HepG2 (cell line): ENCODE results near the gene STC2. TPM values are rescaled to one million over a fixed set of nuclear protein-coding genes. Genes with fewer than 3 reads are reported as not detected.

Experiments used
- ATAC-seq: fragments of 200-7000 bp; cut with Tn5 transposase; 3 replicates; pipeline ENCODE4 v1.9.1; 2020; ENCODE audit warnings: mild to moderate bottlenecking, moderate library complexity
- BruUV-seq: library from RNA; stranded (reverse); fragments of 400-500 nt; replicated peaks from 2 replicates; lab custom pipeline; 2021; lab: Mats Ljungman, UMichigan
- CTCF ChIA-PET: fragments of 300-600 bp; formaldehyde crosslinking; extraction: SDS; loops from one replicate; lab custom pipeline; 2021; ENCODE audit warnings: low total read pairs, inconsistent platforms, low intra/inter-chr PET ratio; lab: Yijun Ruan, JAX
- POLR2A ChIA-PET: fragments of 350-600 bp; sonication (Branson Sonifier 250); formaldehyde crosslinking; loops from one replicate; lab custom pipeline; 2020; ENCODE audit warnings: antibody characterized with exemption, inconsistent platforms; lab: Yijun Ruan, JAX
- DNase-seq: peaks from one replicate; pipeline ENCODE4 v3.0.0-alpha.2; 2015; ENCODE audit warnings: low spot score
- FAIRE-seq: peaks from 3 replicates; lab custom pipeline; 2011; peaks lifted over from hg19 to GRCh38; lab: Jason Lieb, UNC
- H2AFZ ChIP-seq: one replicate; pipeline ENCODE4 v1.6.1; 2011; ENCODE audit warnings: low read length, inconsistent platforms
- H3K27ac ChIP-seq: fragments of 300-600 bp; 3 replicates; pipeline ENCODE4 v1.8.0; 2011; ENCODE audit warnings: mixed run types, mild to moderate bottlenecking, mixed read lengths, low read length, inconsistent platforms; ENCODE audit not compliant: insufficient read depth; ENCODE audit errors: extremely low read length
- H3K27me3 ChIP-seq, 2 experiments: fragments of 200-600 bp in 1 of 2; 2 replicates in 1 of 2; 3 replicates in 1 of 2; pipeline versions ENCODE4 v1.6.0 to v1.8.0; 2011; ENCODE audit warnings: low read length in 2 of 2, mild to moderate bottlenecking in 2 of 2, moderate library complexity in 2 of 2, inconsistent platforms in 1 of 2; ENCODE audit not compliant: insufficient read depth in 2 of 2, control insufficient read depth in 1 of 2
- H3K36me3 ChIP-seq, 2 experiments: fragments of 200-600 bp in 1 of 2; replicated peaks in 1 of 2; 2 replicates in 1 of 2; 3 replicates in 1 of 2; pipeline versions ENCODE4 v1.5.1 to v1.8.0; 2011; ENCODE audit warnings: low read length in 2 of 2, inconsistent platforms in 1 of 2; ENCODE audit not compliant: insufficient read depth in 2 of 2, control insufficient read depth in 1 of 2
- H3K4me1 ChIP-seq: 2 replicates; pipeline ENCODE4 v1.5.1; 2012; ENCODE audit warnings: low read length, inconsistent platforms; ENCODE audit not compliant: insufficient read depth
- H3K4me2 ChIP-seq: 2 replicates; pipeline ENCODE4 v1.6.0; 2011; ENCODE audit warnings: low read depth, low read length, inconsistent platforms
- H3K4me3 ChIP-seq, 3 experiments: fragments of 200-600 bp in 1 of 3; sonication (generic), shearing (Covaris generic) in 1 of 3; replicated peaks in 1 of 3; 2 replicates each; pipeline ENCODE4 v1.5.1; 2011 to 2016; ENCODE audit warnings: low read length in 3 of 3, inconsistent platforms in 2 of 3, low read depth in 2 of 3, mild to moderate bottlenecking in 2 of 3, control low read depth in 1 of 3, mixed read lengths in 1 of 3; ENCODE audit not compliant: insufficient read depth in 1 of 3
- H3K79me2 ChIP-seq: one replicate; pipeline ENCODE4 v1.6.1; 2011; ENCODE audit warnings: low read length, inconsistent platforms; ENCODE audit not compliant: insufficient read depth
- H3K9ac ChIP-seq: 2 replicates; pipeline ENCODE4 v1.6.0; 2011; ENCODE audit warnings: mild to moderate bottlenecking, low read depth, low read length, inconsistent platforms; ENCODE audit not compliant: insufficient read depth
- H3K9me3 ChIP-seq: 2 replicates; pipeline ENCODE4 v1.5.1; 2012; ENCODE audit warnings: mild to moderate bottlenecking, low read length
- H4K20me1 ChIP-seq: 2 replicates; pipeline ENCODE4 v1.6.0; 2011; ENCODE audit warnings: inconsistent platforms, mild to moderate bottlenecking, low read length, moderate library complexity; ENCODE audit not compliant: insufficient read depth
- CBFB ChIP-seq: sonication (generic); formaldehyde crosslinking; IDR thresholded peaks from 2 replicates; pipeline ENCODE4 v1.4.0; 2020; ENCODE audit warnings: missing genetic modification reagents
- CREB1 ChIP-seq, 2 experiments: fragments of 450-650 bp in 1 of 2; IDR thresholded peaks; 2 replicates each; pipeline ENCODE4 v1.6.1; 2016 to 2017; ENCODE audit warnings: control low read depth in 1 of 2, mild to moderate bottlenecking in 1 of 2, missing compliant biosample characterization in 1 of 2, missing genetic modification characterization in 1 of 2
- HNF1A ChIP-seq, 2 experiments: sonication (generic) in 1 of 2; formaldehyde crosslinking in 1 of 2; IDR thresholded peaks; 2 replicates each; pipeline versions ENCODE4 v1.4.0 to v1.6.1; 2016 to 2020; ENCODE audit warnings: borderline replicate concordance in 1 of 2, low read depth in 1 of 2, mild to moderate bottlenecking in 1 of 2, missing genetic modification reagents in 1 of 2
- SP4 ChIP-seq: sonication (generic); formaldehyde crosslinking; IDR thresholded peaks from 2 replicates; pipeline ENCODE4 v1.8.1; 2023; ENCODE audit warnings: mild to moderate bottlenecking, missing genetic modification reagents
- SRF ChIP-seq: IDR thresholded peaks from 2 replicates; pipeline ENCODE4 v1.6.1; 2011; ENCODE audit warnings: mild to moderate bottlenecking, low read depth, low read length, moderate library complexity
- ZBTB2 ChIP-seq: sonication (generic); formaldehyde crosslinking; IDR thresholded peaks from 2 replicates; pipeline ENCODE4 v1.8.0; 2022; ENCODE audit warnings: low read depth, missing genetic modification reagents
- ZNF143 ChIP-seq: sonication (generic); formaldehyde crosslinking; IDR thresholded peaks from 2 replicates; pipeline ENCODE4 v1.4.0; 2020; ENCODE audit warnings: missing genetic modification reagents
- ZNF556 ChIP-seq: sonication (generic); formaldehyde crosslinking; IDR thresholded peaks from 2 replicates; pipeline ENCODE4 v1.4.0; 2020; ENCODE audit warnings: mild to moderate bottlenecking, missing genetic modification reagents, borderline replicate concordance
- WGBS: methylation state at CpG from one replicate; pipeline ENCODE4 v1.1.6; 2017; ENCODE audit warnings: low lambda C conversion rate; 5-methylcytosine and 5-hydroxymethylcytosine counted together
- in situ Hi-C: cut with HindIII; loops from 2 replicates; pipeline ENCODE4 v1.10.0; 2017; ENCODE audit warnings: low pct_unique_long_range_greater_than_20kb; ENCODE audit not compliant: extremely low pct_ligation_motif_present
- intact Hi-C: fragments of 100-400 bp; cut with micrococcal nuclease; formaldehyde crosslinking; loops from one replicate; pipeline ENCODE4 v1.10.0; 2022; ENCODE audit not compliant: unreplicated experiment
- polyA plus RNA-seq, 8 experiments: library from polyadenylated mRNA; depleted of rRNA in 3 of 8; stranded (reverse) in 7 of 8; unstranded in 1 of 8; fragments of >200 nt; fragmentation: Illumina TruSeq in 4 of 8; extraction: Trizol in 4 of 8; gene quantifications; 2 replicates each; pipeline versions ENCODE4 v1.2.1 to v1.2.3, GENCODE V29; 2011 to 2016; ENCODE audit warnings: low read depth in 4 of 8, missing spikeins in 1 of 8, mixed read lengths in 1 of 8; ENCODE audit not compliant: insufficient read depth in 1 of 8
- total RNA-seq, 5 experiments: library from RNA; depleted of rRNA; stranded (reverse); fragments of >200 nt; fragmentation: Illumina TruSeq; extraction: Trizol; gene quantifications; 2 replicates each; pipeline ENCODE4 v1.2.3, GENCODE V29; 2016; ENCODE audit warnings: low read depth in 1 of 5
- TF ChIP-seq, protein P1 (sequence below): sonication (generic); formaldehyde crosslinking; IDR thresholded peaks from 2 replicates; pipeline ENCODE4 v1.4.0; 2020; ENCODE audit warnings: missing genetic modification reagents

Gene STC2
- total and polyA plus RNA-seq, 2 of the 13 experiments (the other 11 are each of a cell fraction or from before 2014, with no cell fraction given), result 27.1 to 69.2 TPM

- TF ChIP-seq, protein P1, sequence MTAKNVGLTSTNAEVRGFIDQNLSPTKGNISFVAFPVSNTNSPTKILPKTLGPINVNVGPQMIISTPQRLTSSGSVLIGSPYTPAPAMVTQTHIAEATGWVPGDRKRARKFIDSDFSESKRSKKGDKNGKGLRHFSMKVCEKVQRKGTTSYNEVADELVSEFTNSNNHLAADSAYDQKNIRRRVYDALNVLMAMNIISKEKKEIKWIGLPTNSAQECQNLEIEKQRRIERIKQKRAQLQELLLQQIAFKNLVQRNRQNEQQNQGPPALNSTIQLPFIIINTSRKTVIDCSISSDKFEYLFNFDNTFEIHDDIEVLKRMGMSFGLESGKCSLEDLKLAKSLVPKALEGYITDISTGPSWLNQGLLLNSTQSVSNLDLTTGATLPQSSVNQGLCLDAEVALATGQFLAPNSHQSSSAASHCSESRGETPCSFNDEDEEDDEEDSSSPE (CRISPR knock-in tag), result peak; percentile 68
- TF ChIP-seq ZNF143 (peak; percentile 41; the same call in 1 of the 2 replicates), SP4 (CRISPR knock-in tag) (peak; percentile 83), SRF (no peak), CBFB (no peak)
These were observed 3.8 kb upstream of the STC2 start (continued) for GRCh38 chr5:173331956-173332479.

DNA sequence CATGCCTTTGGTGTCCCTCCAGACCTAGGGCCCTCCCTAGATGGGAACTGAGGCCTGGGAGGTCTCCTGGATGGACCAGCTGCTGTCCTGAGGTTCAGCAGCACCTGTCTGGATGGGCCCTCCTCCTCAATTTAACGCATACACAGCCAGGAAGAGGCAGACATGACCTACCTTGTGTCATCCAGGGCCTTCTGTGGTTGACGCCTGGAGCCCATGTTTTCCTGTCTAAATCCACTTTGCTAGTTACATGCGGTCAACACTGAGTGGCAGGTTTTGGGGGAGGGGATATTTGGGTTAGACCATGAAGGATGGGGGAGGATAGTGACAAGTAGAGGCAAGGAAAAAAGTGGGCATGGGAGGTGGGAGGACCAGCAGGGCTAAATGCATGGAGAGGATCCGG, 3.1 kb upstream of the STC2 start:
- Histone ChIP-seq H3K9ac (peak overlapping the region; percentile 81; the same call in 1 of the 2 replicates), H3K27ac (peak overlapping the region; percentile 90), H3K4me3 (peak overlapping the region in 1 of 3 experiments; percentile 87; a peak in 2 of 6 replicates), H3K9me3 (no peaks in the 10 kb centered on the region), H2AFZ (no peak overlapping the region), H3K79me2 (peaks cover 19% of the 10 kb centered on the region), H3K4me2 (peak overlapping the region; percentile 87), H4K20me1 (peaks cover 14% of the 10 kb centered on the region), H3K27me3 (no peaks in the 10 kb centered on the region; a peak in 1 of 5 replicates), H3K36me3 (no peaks in the 10 kb centered on the region; a peak in 2 of 5 replicates), H3K4me1 (peaks cover 27% of the 10 kb centered on the region)
- FAIRE-seq (no peak), DNase-seq (no peak), ATAC-seq (no peak)
- in situ Hi-C loops, result loop anchor here (5.0 kb wide), 1 partner anchor 39 kb away; no protein-coding TSS in a partner anchor
- ChIA-PET CTCF (interaction anchor here (0.7 to 4.4 kb wide), 3 partner anchors 35 to 165 kb away, joined by 3 to 90 read pairs (median 9); no protein-coding TSS in a partner anchor), POLR2A (interaction anchor here (0.7 to 7.2 kb wide), 13 partner anchors 9 to 624 kb away, joined by 3 to 513 read pairs (median 4); partner anchors contain the start of gene ATP6V0E1)
- intact Hi-C loops, result no loop called here
- TF ChIP-seq ZNF556 (CRISPR knock-in tag) (no peak), ZBTB2 (CRISPR knock-in tag) (0 out of 2 replicates have a peak, but pooled peaks have one; percentile 14), HNF1A (IDR thresholded peaks at IDR 0.05; ENCODE audit: low read depth) (no peak), HNF1A (CRISPR knock-in tag; IDR thresholded peaks at IDR 0.05; ENCODE audit: borderline replicate concordance) (no peak), CREB1 (IDR thresholded peaks at IDR 0.05) (no peak), CREB1 (CRISPR knock-in tag; IDR thresholded peaks at IDR 0.05) (no peak)
- WGBS, result 81% methylated on average over 4 of the region's 4 CpGs
- no TSS peak for BruUV-seq
